ENCODE data around the gene OR4Q3.

- TF ChIP-seq TAF1 (IDR thresholded peaks at IDR 0.05; ENCODE audit: low read depth) (no peak), POLR2AphosphoS5 (IDR thresholded peaks at IDR 0.05) (no peak), EP300 (conservative IDR thresholded peaks at IDR 0.05; ENCODE audit: poor library complexity, severe bottlenecking) (no peak), MXI1 (conservative IDR thresholded peaks at IDR 0.05; ENCODE audit: poor library complexity, severe bottlenecking) (no peak)
- TF ChIP-seq, protein P1, sequence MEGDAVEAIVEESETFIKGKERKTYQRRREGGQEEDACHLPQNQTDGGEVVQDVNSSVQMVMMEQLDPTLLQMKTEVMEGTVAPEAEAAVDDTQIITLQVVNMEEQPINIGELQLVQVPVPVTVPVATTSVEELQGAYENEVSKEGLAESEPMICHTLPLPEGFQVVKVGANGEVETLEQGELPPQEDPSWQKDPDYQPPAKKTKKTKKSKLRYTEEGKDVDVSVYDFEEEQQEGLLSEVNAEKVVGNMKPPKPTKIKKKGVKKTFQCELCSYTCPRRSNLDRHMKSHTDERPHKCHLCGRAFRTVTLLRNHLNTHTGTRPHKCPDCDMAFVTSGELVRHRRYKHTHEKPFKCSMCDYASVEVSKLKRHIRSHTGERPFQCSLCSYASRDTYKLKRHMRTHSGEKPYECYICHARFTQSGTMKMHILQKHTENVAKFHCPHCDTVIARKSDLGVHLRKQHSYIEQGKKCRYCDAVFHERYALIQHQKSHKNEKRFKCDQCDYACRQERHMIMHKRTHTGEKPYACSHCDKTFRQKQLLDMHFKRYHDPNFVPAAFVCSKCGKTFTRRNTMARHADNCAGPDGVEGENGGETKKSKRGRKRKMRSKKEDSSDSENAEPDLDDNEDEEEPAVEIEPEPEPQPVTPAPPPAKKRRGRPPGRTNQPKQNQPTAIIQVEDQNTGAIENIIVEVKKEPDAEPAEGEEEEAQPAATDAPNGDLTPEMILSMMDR (IDR thresholded peaks at IDR 0.05; ENCODE audit: poor library complexity, severe bottlenecking), result no peak
Measured at GRCh38 chr14:19771895-19772430, 28.6 kb downstream of the OR4Q3 start.
